Progenitor cell of endocrine pancreas (in vitro differentiated cells): ENCODE results near the gene CDC42EP2. TPM values are rescaled to one million over a fixed set of nuclear protein-coding genes. Genes with fewer than 3 reads are reported as not detected.

Experiments
- DNase-seq: peaks from one replicate; pipeline ENCODE4 v3.0.0; 2021; ENCODE audit warnings: low spot score; ENCODE audit not compliant: unreplicated experiment
- H3K27ac Mint-ChIP-seq: 2 replicates; pipeline ENCODE4 v1.8.0; 2021; ENCODE audit warnings: mild to moderate bottlenecking, moderate library complexity, mixed read lengths
- H3K27me3 Mint-ChIP-seq: 2 replicates; pipeline ENCODE4 v1.8.0; 2021; ENCODE audit warnings: mixed read lengths
- H3K36me3 Mint-ChIP-seq: 2 replicates; pipeline ENCODE4 v1.8.0; 2022; ENCODE audit warnings: mixed read lengths; ENCODE audit not compliant: insufficient read depth
- H3K4me1 Mint-ChIP-seq: 2 replicates; pipeline ENCODE4 v1.8.0; 2021; ENCODE audit warnings: low read depth, mixed read lengths
- H3K4me3 Mint-ChIP-seq: 2 replicates; pipeline ENCODE4 v1.8.0; 2021; ENCODE audit warnings: low read depth, mild to moderate bottlenecking, moderate library complexity, mixed read lengths
- H3K9me3 Mint-ChIP-seq: 2 replicates; pipeline ENCODE4 v1.8.0; 2021; ENCODE audit warnings: low read depth, mixed read lengths
- CTCF ChIP-seq: fragments of 200-600 bp; sonication (generic); IDR thresholded peaks from one replicate; pipeline ENCODE4 v1.5.0; 2021; ENCODE audit warnings: antibody characterized with exemption, mild to moderate bottlenecking; ENCODE audit not compliant: unreplicated experiment
- total RNA-seq: library from RNA; stranded (reverse); gene quantifications from 2 replicates; pipeline ENCODE4 v1.2.1, GENCODE V29; 2021

Gene CDC42EP2
- total RNA-seq, 1 donor from 2014 or later = 5.9 TPM

- no peaks in the 10 kb centered on the region for H3K9me3 Mint-ChIP-seq
- H3K27ac Mint-ChIP-seq = no peak overlapping the region
- no peak overlapping the region for H3K4me3 Mint-ChIP-seq
- no peak for TF ChIP-seq CTCF
- H3K4me1 Mint-ChIP-seq = peaks cover 3% of the 10 kb centered on the region
- no peak for DNase-seq
- H3K36me3 Mint-ChIP-seq = peaks cover 1% of the 10 kb centered on the region
- H3K27me3 Mint-ChIP-seq = no peaks in the 10 kb centered on the region
Measured at GRCh38 chr11:65321828-65322485, 7.3 kb downstream of the CDC42EP2 start.

GRCh38 chr11:65323813-65324212 is 9.1 kb downstream of the CDC42EP2 start:
- peaks cover 1% of the 10 kb centered on the region for H3K36me3 Mint-ChIP-seq
- no peaks in the 10 kb centered on the region for H3K27me3 Mint-ChIP-seq
- H3K27ac Mint-ChIP-seq = no peak overlapping the region
- H3K4me3 Mint-ChIP-seq = no peak overlapping the region
- H3K9me3 Mint-ChIP-seq = no peaks in the 10 kb centered on the region
- H3K4me1 Mint-ChIP-seq = no peaks in the 10 kb centered on the region
- no peak for TF ChIP-seq CTCF
- no peak for DNase-seq

GRCh38 chr11:65325435-65325834 is 10.8 kb downstream of the CDC42EP2 start:
- Mint-ChIP-seq H3K36me3 (peaks cover 1% of the 10 kb centered on the region), H3K27me3 (peaks cover 2% of the 10 kb centered on the region), H3K4me3 (no peak overlapping the region), H3K4me1 (peaks cover 3% of the 10 kb centered on the region), H3K27ac (no peak overlapping the region), H3K9me3 (no peaks in the 10 kb centered on the region)
- DNase-seq = no peak
- TF ChIP-seq CTCF = no peak

- no peak for DNase-seq
- H3K4me3 Mint-ChIP-seq = no peak overlapping the region
- no peak overlapping the region for H3K27ac Mint-ChIP-seq
- no peaks in the 10 kb centered on the region for H3K9me3 Mint-ChIP-seq
- peaks cover 3% of the 10 kb centered on the region for H3K4me1 Mint-ChIP-seq
- no peak for TF ChIP-seq CTCF
- H3K27me3 Mint-ChIP-seq = peaks cover 2% of the 10 kb centered on the region
- H3K36me3 Mint-ChIP-seq = peaks cover 1% of the 10 kb centered on the region
Measured at GRCh38 chr11:65327021-65327420, 12.4 kb downstream of the CDC42EP2 start.

- no peak for TF ChIP-seq CTCF
- H3K9me3 Mint-ChIP-seq = no peaks in the 10 kb centered on the region
- H3K4me3 Mint-ChIP-seq = no peak overlapping the region
- H3K27ac Mint-ChIP-seq = peak overlapping the region; percentile 73
- peaks cover 6% of the 10 kb centered on the region for H3K4me1 Mint-ChIP-seq
- DNase-seq = no peak
- H3K36me3 Mint-ChIP-seq = no peaks in the 10 kb centered on the region
- peaks cover 2% of the 10 kb centered on the region for H3K27me3 Mint-ChIP-seq
Measured at GRCh38 chr11:65329478-65329877, 14.8 kb downstream of the CDC42EP2 start.
